HepG2 (cell line): ENCODE results near the gene LAMA5. TPM values are rescaled to one million over a fixed set of nuclear protein-coding genes. Genes with fewer than 3 reads are reported as not detected.
A peak's percentile ranks its signal among the peaks of the same experiment; 100 is the strongest.

ENCODE experiments used
- ARID4A ChIP-seq: sonication (generic); formaldehyde crosslinking; IDR thresholded peaks from 2 replicates; pipeline ENCODE4 v1.5.0; 2020; ENCODE audit warnings: mild to moderate bottlenecking, missing genetic modification reagents, borderline replicate concordance
- ELF1 ChIP-seq: sonication (generic); formaldehyde crosslinking; IDR thresholded peaks from 2 replicates; pipeline ENCODE4 v1.4.0; 2020; ENCODE audit warnings: missing genetic modification reagents
- FOXP1 ChIP-seq, 2 experiments: fragments of 450-650 bp in 1 of 2; IDR thresholded peaks; 2 replicates each; pipeline ENCODE4 v1.6.1; 2017 to 2018; ENCODE audit warnings: antibody characterized with exemption in 1 of 2
- GLI4 ChIP-seq: sonication (generic); formaldehyde crosslinking; IDR thresholded peaks from 2 replicates; pipeline ENCODE4 v1.5.1; 2020; ENCODE audit warnings: missing genetic modification reagents, mild to moderate bottlenecking, moderate library complexity, borderline replicate concordance
- HNRNPLL ChIP-seq: fragments of 200-400 bp; formaldehyde crosslinking; IDR thresholded peaks from 2 replicates; pipeline ENCODE4 v1.6.1; 2017; ENCODE audit warnings: mild to moderate bottlenecking, low read depth, low read length; ENCODE audit not compliant: poor library complexity, severe bottlenecking
- IRF2 ChIP-seq: IDR thresholded peaks from 2 replicates; pipeline ENCODE4 v1.6.1; 2018; ENCODE audit warnings: missing genetic modification reagents, missing compliant biosample characterization
- RNF2 ChIP-seq: fragments of 450-650 bp; conservative IDR thresholded peaks from 2 replicates; pipeline ENCODE4 v1.6.1; 2016; ENCODE audit warnings: low read depth
- RXRA ChIP-seq: sonication (generic); formaldehyde crosslinking; IDR thresholded peaks from 2 replicates; pipeline ENCODE4 v1.5.1; 2020; ENCODE audit warnings: missing genetic modification reagents
- SNAPC4 ChIP-seq: sonication (generic); formaldehyde crosslinking; IDR thresholded peaks from 2 replicates; pipeline ENCODE4 v1.4.0; 2020; ENCODE audit warnings: mild to moderate bottlenecking, missing genetic modification reagents
- SNAPC5 ChIP-seq: sonication (generic); formaldehyde crosslinking; IDR thresholded peaks from 2 replicates; pipeline ENCODE4 v1.8.1; 2023; ENCODE audit warnings: mild to moderate bottlenecking, missing genetic modification reagents, borderline replicate concordance
- ZNF136 ChIP-seq: sonication (generic); formaldehyde crosslinking; IDR thresholded peaks from 2 replicates; pipeline ENCODE4 v1.8.1; 2022; ENCODE audit warnings: low read depth, mild to moderate bottlenecking, moderate library complexity, missing genetic modification reagents
- ZNF343 ChIP-seq: sonication (generic); formaldehyde crosslinking; IDR thresholded peaks from 2 replicates; pipeline ENCODE4 v1.4.0; 2020; ENCODE audit warnings: mild to moderate bottlenecking, missing genetic modification reagents
- ZNF552 ChIP-seq: sonication (generic); formaldehyde crosslinking; IDR thresholded peaks from 2 replicates; pipeline ENCODE4 v1.9.0; 2022; ENCODE audit warnings: missing genetic modification reagents, mild to moderate bottlenecking, borderline replicate concordance
- ZNF557 ChIP-seq: sonication (generic); formaldehyde crosslinking; IDR thresholded peaks from 2 replicates; pipeline ENCODE4 v1.4.0; 2020; ENCODE audit warnings: missing genetic modification reagents
- ZNF574 ChIP-seq: sonication (generic); formaldehyde crosslinking; IDR thresholded peaks from 2 replicates; pipeline ENCODE4 v1.4.0; 2020; ENCODE audit warnings: missing genetic modification reagents
- ZNF670 ChIP-seq: sonication (generic); formaldehyde crosslinking; IDR thresholded peaks from 2 replicates; pipeline ENCODE4 v1.8.0; 2022; ENCODE audit warnings: mild to moderate bottlenecking, missing genetic modification reagents, borderline replicate concordance
- polyA plus RNA-seq, 8 experiments: library from polyadenylated mRNA; depleted of rRNA in 3 of 8; stranded (reverse) in 7 of 8; unstranded in 1 of 8; fragments of >200 nt; fragmentation: Illumina TruSeq in 4 of 8; extraction: Trizol in 4 of 8; gene quantifications; 2 replicates each; pipeline versions ENCODE4 v1.2.1 to v1.2.3, GENCODE V29; 2011 to 2016; ENCODE audit warnings: low read depth in 4 of 8, missing spikeins in 1 of 8, mixed read lengths in 1 of 8; ENCODE audit not compliant: insufficient read depth in 1 of 8
- total RNA-seq, 5 experiments: library from RNA; depleted of rRNA; stranded (reverse); fragments of >200 nt; fragmentation: Illumina TruSeq; extraction: Trizol; gene quantifications; 2 replicates each; pipeline ENCODE4 v1.2.3, GENCODE V29; 2016; ENCODE audit warnings: low read depth in 1 of 5

LAMA5 gene
- total and polyA plus RNA-seq, 2 of the 13 experiments (the other 11 are each of a cell fraction or from before 2014, with no cell fraction given): 21.0 to 44.7 TPM

GRCh38 chr20:62370807-62371587 lies 3.9 kb upstream of the LAMA5 start (continued):
- TF ChIP-seq HNRNPLL (peak; percentile 27), ELF1 (peak; percentile 38; the same call in 1 of the 2 replicates), RNF2 (peak; percentile 80; the same call in 1 of the 2 replicates), ZNF136 (CRISPR knock-in tag) (peak; percentile 85; the same call in 1 of the 2 replicates), ZNF670 (CRISPR knock-in tag) (peak; percentile 89; the same call in 1 of the 2 replicates), IRF2 (CRISPR knock-in tag) (peak; percentile 33), ZNF557 (CRISPR knock-in tag) (no peak), ZNF574 (CRISPR knock-in tag) (peak; percentile 43), SNAPC5 (no peak), SNAPC4 (CRISPR knock-in tag) (peak; percentile 89), ZNF343 (CRISPR knock-in tag) (peak; percentile 47; the same call in 1 of the 2 replicates), RXRA (CRISPR knock-in tag) (peak; percentile 84), FOXP1 (IDR thresholded peaks at IDR 0.05) (no peak), FOXP1 (CRISPR knock-in tag; IDR thresholded peaks at IDR 0.05) (peak; percentile 44), ZNF552 (peak; percentile 62; the same call in 1 of the 2 replicates), ARID4A (peak; percentile 65; the same call in 1 of the 2 replicates), GLI4 (CRISPR knock-in tag) (peak; percentile 91; the same call in 1 of the 2 replicates)
